GM15510 (cell line): Measurements from ENCODE around the gene ARR3.

Experiments used
- POLR2A ChIP-seq: IDR thresholded peaks from 3 replicates; pipeline ENCODE4 v1.6.1; 2011; ENCODE audit warnings: borderline replicate concordance; ENCODE audit not compliant: insufficient read length; ENCODE audit errors: extremely low read depth

Gene ARR3

DNA sequence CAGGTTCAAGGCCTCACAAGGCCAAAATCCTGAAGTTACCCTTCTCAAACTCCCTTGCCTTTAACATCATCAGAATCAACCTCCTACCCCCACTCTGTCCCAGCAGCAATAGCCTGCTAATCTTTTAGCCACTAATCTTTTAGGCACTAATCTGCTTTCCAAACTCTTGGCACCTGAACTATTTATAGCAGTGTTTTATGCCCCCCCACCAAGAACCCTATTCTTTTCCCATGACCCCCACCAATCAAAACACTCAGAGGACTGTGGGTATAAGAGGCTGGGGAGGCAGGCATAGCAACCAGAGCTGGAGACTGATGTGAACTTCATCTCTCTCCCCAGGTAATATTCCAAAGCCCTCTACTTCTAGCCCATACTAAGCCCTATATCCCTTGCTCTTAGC, at the start of gene ARR3:
ARR3 (plus strand) TSS at position 301 of the 400 bp plus-strand sequence. CDS start 1,052 bp downstream, outside the sequence.
- no peak for TF ChIP-seq POLR2A

DNA sequence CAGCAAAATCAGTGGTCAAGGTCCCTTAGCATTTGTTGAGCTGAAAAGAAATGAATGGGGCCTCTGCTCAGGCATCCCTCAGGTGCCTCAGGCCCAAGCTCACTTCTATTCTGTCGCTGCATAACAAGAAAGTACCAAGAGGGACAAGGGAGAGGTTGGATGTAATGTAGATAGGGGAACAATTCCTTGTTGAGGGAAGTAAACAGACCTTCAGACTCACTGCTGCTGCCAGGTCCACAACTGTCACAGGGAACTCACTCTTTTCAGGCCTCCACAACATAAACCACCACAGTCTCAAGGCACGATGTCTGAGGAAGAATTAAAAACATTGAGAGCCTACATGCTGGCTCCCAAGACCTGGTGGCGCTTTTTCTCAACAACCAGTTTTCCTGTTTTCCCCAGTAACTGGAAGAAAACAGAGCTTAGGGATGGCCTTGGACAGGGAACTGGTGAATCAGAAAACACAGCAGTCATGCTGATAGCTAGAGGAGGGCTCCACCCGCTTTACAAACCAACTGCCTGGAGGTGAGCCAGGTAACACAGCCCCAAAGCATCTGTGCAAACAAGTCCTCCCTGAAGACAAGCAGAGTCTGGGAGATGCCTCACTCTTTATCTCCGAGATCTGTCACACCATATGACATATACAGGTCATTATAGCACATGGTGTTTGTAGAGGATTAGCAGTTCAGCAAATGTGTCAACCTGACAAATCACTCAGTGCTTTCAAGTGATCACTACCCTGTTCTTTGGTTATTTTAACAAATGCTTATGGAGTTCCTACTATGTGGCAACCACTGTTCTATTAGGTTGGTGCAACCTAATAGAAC, 48.0 kb upstream of the ARR3 start:
- no peak for TF ChIP-seq POLR2A

DNA sequence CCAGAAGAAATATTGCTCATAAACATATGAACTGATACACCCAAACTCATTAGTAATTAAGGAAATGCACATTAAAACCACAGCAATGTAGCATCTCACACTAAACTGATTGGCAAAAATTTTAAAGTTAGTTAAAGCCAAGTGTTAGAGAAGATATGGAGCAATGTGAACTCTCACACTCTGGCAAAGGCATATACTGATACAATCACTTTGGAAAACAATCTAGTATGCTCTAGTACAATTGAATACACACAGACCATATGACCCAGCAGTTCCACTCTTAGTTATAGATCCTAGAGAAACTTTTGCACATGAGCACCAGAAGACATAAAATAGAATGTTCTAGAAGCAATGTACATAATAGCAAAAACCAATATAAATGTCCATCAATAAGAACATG, 42.1 kb upstream of the ARR3 start:
- no peak for TF ChIP-seq POLR2A

DNA sequence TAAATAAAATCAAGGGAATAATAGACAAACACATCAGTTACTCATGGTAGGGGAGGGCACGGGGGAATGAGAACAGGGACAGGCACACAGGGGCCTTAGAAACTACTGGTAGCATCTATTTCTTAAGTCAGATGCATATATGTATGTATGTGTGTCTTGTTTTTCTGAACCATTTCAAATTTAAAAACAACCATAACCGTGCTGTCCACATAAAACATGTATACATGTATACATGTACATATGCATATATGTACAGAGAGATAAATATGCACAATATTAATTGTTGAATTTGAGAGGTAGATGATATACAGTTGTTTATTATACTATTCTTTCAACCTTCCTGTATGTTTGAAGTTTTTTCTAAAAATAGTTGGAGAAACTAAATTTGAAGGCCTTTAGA, 41.4 kb upstream of the ARR3 start:
- TF ChIP-seq POLR2A: no peak

DNA sequence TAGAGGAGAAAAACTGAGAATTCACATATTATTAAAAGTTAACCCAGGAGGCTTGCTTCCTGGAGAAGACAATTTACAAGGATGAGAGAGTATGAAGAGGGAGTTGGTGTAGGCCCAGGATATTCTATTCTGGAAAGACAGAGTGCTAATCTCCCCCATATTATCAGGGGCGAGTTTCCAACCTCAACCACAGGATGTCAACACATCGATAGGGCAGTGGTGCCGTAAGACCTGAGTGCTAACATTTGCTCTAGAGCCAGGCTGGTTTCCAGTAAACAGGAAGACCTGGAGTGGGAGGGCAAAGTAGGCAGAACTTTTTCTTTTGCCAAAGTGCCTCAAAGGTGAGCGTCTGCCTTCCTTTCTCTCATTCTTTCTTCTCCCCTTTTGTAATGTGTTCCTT, 36.5 kb upstream of the ARR3 start:
- TF ChIP-seq POLR2A: no peak

DNA sequence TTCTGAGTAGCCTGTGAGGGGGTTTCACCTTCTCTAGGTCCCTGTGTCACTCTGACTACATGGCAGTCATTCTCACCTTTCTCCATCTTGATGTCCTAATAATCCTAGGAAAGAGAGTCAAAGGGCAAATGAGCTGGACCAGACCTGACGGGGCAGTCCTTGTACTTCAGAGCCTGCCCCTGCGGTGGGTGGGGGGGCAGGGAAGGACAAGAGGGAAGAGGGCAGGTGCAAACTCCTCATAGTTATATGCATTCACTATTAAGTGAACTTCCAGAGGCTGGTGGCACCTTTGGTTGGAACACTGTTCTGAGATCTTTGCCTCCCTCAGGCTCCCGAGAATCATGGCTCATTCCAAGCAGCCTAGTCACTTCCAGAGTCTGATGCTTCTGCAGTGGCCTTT, 33.8 kb upstream of the ARR3 start, which contains the start of gene AWAT1:
AWAT1 (plus strand) TSS at position 301 of the 400 bp plus-strand sequence; CDS start at position 342, 41 bp downstream.
- no peak for TF ChIP-seq POLR2A

DNA sequence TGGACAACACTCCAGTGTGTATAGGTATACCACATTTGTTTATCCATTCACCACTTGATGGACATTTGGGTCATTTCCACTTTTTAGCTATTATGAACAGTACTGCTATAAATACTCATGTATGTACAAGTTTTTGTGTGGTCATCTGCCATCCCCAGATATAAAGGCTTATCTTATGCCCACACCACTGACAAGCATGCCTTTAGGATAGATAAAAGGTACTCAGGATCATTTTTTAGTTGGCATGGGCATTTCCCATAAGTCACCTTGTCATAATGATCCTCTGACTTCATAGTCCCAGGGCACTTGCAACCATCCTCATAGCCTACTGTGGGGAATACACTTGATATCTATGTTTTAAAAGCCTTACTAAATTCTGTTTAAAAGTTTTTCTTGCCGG, 27.4 kb upstream of the ARR3 start:
- no peak for TF ChIP-seq POLR2A

DNA sequence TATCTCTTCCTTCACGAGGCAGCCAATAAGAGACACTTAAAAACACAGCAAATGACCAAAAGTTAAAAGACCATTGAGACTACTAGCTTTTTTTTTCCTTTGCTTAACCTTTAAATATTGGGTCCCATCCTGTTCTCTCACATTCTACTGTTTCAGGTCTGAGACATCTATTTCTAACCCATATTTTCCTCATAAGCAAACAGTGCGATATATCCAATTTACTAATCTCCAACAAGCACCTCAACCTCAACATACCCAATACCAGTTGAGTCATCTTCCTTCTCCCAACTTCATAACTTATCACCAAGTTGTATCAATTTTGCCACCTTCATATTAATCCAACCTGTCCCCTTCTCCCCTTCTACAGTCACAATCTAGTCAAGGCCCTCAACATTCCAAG, 26.6 kb upstream of the ARR3 start:
- no peak for TF ChIP-seq POLR2A

DNA sequence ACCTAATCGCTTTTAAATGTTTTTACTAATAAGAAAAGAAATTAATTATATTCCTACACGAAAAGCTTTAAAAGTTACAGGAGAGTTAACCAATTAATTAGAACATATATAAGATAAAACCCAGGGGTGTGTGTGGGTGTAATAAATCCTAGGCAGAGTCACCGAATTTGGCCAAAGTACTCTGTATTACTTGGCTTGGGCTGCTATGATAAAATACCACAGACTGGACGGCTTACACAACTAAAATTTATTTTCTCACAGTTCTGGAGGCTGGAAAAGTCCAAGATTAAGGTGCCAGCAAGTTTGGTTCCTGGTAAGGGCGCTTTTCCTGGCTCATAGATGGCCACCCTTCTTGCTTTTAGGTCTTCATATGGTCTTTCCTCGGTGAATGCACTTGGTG, 23.3 kb upstream of the ARR3 start:
- no peak for TF ChIP-seq POLR2A

DNA sequence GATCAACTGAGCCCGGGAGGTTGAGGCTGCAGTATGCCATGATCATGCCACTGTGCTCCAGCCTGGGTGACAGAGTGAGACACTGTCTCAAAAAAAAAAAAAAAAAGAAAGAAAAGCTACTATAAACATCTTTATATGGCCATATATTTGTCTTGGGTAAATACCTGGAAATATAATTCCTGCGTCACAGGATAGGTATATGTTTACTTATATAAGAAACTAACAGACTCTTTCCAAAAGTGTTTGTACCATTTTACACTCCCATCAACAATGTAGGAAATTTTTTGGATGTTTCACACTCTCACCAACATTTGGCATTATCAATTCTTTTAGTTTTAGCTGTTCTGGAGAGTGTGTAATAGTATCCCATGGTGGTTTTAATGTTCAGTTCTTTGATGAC, 20.9 kb upstream of the ARR3 start:
- TF ChIP-seq POLR2A: no peak

DNA sequence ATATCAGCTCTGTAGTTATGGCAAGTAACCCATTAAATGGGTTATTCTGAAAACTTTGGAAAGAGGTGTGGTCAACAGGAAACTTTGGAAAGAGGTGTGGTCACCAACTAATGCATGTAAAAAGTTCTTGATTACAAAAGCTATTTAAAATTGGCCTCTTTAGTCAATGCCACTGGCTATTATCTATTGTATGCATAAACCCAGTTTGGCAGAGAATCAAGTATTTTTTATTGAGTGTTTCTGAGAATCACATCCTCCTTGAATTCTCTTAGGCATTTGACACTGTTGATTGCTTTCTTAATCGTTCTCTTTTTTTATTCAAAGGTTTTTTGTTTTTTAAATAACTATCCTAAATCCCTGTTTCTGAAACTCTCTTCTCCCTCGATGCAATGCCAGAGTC, 15.6 kb upstream of the ARR3 start:
- no peak for TF ChIP-seq POLR2A

DNA sequence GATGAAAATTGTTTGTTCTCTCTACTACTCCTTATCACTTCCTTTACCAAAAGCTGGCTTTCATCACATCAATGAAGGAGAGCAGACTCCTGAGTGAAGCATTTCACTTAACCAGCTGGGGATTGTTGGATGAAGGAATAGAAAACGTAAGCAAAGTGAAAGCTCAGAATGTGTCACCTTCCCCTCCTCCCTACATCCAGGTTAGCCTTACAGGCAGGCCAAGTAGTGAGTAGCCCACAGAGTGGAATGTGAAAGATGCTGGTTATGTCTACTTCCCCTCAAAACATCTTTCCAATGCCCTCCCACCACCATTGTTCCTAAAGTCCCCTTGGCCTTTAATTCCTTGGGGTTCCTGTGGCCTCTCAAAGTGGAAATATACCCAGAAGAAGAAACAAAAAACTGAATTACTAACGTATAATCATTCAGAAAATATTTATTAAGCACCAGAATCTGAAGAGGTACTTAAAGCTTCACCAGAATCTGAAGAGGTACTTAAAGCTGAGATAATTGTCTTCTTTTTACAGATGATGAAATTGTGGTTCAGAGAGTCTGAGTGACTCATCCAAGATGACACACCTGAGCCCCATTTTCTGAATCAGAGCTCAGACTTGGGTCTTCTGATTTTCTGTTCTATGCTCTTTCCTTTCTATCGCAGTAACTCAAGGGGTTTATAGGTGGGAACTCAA, 14.6 kb upstream of the ARR3 start:
- TF ChIP-seq POLR2A: no peak

DNA sequence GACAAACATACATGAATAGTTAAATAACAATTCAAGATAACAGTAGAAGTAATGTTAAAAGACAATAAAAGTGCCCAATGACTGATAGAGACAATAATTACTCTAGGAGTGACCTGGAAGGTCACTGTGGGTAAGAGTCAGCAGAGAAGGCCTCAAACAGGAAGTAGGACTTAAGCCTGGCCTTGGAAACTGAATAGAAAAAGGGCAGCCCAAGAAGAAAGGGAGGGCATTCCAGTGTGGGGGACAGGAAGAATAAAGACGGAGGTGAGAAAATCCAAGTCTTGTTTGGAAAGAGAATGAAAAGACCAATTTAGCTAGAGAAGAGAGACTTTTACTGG, 14.1 kb upstream of the ARR3 start:
- no peak for TF ChIP-seq POLR2A

DNA sequence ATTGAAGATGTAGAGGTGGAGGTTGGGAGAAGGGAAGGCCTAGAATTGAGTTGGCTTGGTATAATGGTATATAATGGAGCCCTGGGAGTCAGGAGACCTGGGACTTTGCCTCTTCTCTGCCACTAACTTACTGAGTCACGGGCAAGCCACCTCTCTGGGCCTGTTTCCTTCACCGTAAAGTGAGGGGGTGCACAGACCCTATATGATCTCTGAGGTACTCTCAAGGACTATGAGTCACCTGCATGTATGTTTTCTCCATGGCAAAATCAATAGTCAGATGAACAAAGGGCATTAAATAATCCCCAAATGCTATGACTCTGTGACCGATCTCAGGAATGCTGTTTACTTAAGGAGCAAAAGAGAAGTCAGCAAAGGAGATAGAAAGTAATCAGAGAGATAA, 13.2 kb upstream of the ARR3 start:
- TF ChIP-seq POLR2A: no peak

DNA sequence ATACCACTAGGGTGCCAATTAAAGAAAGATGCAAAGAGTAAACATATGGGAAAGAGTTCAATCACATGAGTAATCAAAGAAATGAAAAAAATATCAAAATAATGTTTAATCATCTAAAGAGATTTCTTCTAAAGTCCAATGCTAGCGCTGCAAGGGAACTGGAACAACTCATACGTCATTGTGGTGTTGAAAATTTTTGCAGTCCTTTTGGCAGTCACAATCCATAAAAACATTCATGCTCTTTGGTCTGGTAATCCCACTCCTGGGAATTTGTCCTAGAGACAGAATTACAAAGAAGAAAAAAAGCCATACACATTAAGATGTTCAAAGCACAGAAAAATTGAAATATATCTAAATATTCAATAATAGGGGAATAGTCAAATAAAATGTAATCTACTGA, 12.7 kb upstream of the ARR3 start:
- TF ChIP-seq POLR2A: no peak
